Fibroblast of the aortic adventitia (primary cell): ENCODE results near the gene CENPT. TPM values are rescaled to one million over a fixed set of nuclear protein-coding genes. Genes with fewer than 3 reads are reported as not detected.
"Not testable (repeated sequence)": the region's sequence is repeated elsewhere in the genome, so short reads cannot be mapped to it uniquely, and the experiment has no call there.

Source experiments
- DNase-seq: peaks from one replicate; pipeline ENCODE4 v3.0.0-alpha.2; 2010; ENCODE audit warnings: low read depth
- H3K4me3 ChIP-seq: 2 replicates; pipeline ENCODE4 v1.5.1; 2011; ENCODE audit warnings: low read depth, mild to moderate bottlenecking, control low read depth, low read length, moderate library complexity
- total RNA-seq: library from RNA; depleted of rRNA; stranded (reverse); fragments of >200 nt; gene quantifications from 2 replicates; pipeline ENCODE4 v1.2.3, GENCODE V29; 2012; ENCODE audit warnings: low replicate concordance
- TF ChIP-seq, protein P1 (sequence below): IDR thresholded peaks from 2 replicates; pipeline ENCODE4 v1.5.1; 2011; ENCODE audit warnings: mild to moderate bottlenecking, low read length, control low read depth, inconsistent platforms; ENCODE audit not compliant: insufficient read depth

Gene CENPT
- total RNA-seq, 1 donor: 39.9 TPM

DNA sequence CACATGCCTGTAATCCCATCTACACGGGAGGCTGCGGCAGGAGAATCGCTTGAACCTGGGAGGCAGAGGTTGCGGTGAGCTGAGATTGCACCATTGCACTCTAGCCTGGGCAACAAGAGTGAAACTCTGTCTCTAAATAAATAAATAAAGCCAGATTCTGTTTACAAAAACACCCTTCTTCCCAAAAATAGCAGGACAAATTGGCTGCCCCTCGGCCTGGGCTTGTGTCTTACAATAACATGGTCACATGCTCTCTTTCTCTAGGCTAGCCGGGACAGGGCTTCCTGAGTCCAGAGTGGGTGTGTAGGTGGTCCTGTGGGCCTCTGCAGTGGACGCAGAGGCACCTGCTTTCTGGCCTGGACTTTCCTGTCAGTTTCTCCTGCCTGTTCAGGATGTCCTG is 22.2 kb upstream of the CENPT start:
- TF ChIP-seq, protein P1, sequence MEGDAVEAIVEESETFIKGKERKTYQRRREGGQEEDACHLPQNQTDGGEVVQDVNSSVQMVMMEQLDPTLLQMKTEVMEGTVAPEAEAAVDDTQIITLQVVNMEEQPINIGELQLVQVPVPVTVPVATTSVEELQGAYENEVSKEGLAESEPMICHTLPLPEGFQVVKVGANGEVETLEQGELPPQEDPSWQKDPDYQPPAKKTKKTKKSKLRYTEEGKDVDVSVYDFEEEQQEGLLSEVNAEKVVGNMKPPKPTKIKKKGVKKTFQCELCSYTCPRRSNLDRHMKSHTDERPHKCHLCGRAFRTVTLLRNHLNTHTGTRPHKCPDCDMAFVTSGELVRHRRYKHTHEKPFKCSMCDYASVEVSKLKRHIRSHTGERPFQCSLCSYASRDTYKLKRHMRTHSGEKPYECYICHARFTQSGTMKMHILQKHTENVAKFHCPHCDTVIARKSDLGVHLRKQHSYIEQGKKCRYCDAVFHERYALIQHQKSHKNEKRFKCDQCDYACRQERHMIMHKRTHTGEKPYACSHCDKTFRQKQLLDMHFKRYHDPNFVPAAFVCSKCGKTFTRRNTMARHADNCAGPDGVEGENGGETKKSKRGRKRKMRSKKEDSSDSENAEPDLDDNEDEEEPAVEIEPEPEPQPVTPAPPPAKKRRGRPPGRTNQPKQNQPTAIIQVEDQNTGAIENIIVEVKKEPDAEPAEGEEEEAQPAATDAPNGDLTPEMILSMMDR: no peak
- no peak for DNase-seq
- no peak overlapping the region for H3K4me3 ChIP-seq

DNA sequence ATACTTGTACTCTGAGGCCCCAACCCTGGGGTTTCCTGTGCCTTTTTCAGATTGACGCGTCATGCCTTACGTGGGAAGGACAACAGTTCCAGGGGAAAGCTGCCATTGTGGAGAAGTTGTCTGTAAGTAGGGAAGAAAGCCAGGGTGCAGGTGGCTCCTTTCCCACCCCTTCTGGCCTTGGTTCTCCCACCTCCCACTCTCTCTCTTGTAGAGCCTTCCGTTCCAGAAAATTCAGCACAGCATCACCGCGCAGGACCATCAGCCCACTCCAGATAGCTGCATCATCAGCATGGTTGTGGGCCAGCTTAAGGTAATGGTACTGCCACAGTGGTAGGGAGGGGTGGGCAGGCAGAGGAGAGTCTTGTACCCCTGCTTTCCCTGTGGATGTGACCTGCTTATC is 20.8 kb upstream of the CENPT start:
- no peak overlapping the region for H3K4me3 ChIP-seq
- DNase-seq: no peak
- TF ChIP-seq, protein P1: no peak

DNA sequence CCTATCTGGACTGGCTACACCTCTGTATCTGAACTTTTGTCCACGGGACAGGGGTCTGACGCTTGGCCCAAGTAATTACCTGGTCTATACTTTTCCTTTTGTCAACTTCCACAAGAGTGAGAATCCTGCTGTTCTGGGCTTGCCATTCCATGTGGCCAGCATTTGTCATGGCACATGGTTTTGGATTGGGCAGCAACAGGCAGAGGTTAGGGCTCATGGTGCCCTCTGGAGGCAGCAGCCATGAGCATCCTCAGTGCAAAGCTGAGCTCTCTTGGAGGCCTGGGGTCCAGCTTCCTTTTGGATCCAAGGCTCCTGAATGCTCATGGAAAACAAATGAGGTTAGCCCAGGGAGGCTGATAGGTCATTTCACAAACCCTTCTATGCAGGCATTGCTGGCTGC is 17.8 kb upstream of the CENPT start:
- no peak overlapping the region for H3K4me3 ChIP-seq
- peak; percentile 47 for DNase-seq
- TF ChIP-seq, protein P1: peak; percentile 45

DNA sequence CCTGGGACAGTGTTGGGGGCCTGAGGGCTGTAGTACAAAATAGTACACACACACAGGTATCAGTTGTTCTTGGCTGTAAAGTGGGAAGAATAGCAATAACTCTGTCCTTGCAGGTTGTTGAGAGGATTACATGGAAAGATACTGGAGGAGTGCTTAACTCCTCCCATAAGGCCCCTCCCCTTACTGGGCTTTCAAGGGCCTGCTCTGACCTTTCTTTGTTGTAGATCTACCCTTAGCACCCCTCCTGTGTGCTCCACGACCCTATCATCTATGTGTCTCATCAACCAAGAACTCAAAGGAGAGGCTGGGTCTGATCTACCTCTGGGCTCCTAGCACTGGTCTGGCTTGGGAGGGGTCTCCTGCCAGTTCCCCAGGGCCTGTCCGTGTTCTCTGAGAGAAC is 17.1 kb upstream of the CENPT start:
- TF ChIP-seq, protein P1: no peak
- H3K4me3 ChIP-seq: no peak overlapping the region
- DNase-seq: no peak

DNA sequence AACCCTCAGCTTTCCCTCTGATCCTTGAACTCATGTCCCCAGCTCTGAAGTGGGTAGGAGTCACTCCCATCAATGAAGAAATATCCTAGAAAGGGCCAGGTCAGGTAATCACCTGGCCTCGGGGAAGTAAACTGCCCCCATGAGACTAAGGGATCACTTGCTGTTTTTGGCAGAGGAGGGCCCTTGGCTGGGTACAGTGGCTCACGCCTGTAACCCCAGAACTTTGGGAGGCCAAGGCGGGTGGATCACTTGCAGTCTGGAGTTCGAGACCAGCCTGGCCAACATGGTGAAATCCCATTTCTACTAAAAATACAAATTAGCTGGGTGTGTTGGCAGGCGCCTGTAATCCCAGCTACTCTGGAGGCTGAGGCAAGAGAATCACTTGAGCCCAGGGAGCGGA is 16.6 kb upstream of the CENPT start:
- not testable (repeated sequence) for DNase-seq, H3K4me3 ChIP-seq

DNA sequence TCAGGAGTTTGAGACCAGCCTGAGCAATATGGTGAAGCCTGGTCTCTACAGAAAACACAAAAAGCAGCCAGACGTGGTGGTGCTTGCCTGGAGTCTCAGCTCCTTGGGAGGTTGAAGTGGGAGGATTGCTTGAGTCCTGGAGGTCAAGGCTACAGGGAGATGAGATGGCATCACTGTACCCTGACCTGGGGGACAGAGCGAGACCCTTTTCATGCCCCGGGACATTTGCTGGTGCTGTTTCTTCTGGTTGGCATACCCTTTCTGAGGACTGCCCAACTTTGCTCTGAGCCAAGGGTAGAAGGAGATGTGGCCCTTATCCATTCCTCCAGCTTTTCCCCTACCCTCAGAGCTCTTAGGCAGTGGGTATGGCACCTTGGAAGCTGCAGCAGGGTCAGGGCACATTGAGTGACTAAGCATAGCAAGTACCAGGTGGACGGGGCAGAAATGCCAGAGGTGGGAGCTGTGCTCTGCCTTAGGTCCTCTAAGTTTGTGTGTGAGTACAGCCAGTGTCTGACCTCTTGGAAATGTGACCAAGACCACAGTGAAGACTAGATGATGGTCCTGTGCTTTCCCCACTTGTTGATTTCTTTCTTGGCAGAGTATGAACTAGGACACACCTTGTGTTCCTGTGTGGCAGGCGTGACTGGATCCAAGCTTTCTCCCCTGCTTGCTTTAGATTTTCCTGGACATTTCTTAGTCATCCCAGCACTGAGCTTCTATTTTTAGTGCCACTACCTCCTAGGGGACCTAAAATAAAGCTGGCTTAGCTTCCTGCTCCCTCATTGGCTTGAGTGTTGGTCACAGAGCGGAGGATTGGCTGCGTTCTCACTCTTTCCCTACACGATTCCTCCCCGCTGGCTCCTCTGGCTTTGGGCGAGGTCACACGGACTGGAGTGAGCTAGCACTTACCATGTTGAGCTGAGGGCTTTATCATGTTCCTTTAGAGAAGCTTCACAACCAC is 15.4 kb upstream of the CENPT start:
- TF ChIP-seq, protein P1: no peak
- peak overlapping the region; percentile 26 for H3K4me3 ChIP-seq
- peak; percentile 90 for DNase-seq

DNA sequence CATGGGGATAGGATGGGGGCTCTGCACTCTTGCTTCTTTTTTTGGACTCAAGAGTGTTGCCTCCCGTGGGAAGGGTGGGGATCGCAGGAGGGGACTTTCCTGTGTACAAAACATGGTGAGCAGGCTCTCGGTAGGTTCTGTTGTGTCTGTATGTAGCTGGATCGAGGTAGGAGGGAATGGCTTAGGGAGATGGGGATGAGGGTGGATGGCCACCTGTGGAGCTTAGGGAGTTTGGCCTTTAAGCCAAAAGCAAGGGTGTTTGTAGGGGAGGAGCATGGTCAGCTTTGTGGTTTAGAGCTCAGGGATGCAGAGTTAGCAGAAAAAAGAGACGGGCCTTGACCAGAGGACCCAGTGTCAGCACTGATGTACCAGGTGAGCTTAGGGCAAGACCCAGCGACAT is 14.4 kb upstream of the CENPT start:
- DNase-seq: no peak
- H3K4me3 ChIP-seq: no peak overlapping the region
- TF ChIP-seq, protein P1: no peak
